Measurements from ENCODE around the gene CDH13.

The CDH13 gene

GRCh38 chr16:83302853-83303252, 676.1 kb downstream of the CDH13 start:
- peak; percentile 7; the same call in 1 of the 2 replicates for TF ChIP-seq CTCF (conservative IDR thresholded peaks at IDR 0.05; ENCODE audit: low read length)
- no peak for DNase-seq (ENCODE audit: low read depth)

DNA sequence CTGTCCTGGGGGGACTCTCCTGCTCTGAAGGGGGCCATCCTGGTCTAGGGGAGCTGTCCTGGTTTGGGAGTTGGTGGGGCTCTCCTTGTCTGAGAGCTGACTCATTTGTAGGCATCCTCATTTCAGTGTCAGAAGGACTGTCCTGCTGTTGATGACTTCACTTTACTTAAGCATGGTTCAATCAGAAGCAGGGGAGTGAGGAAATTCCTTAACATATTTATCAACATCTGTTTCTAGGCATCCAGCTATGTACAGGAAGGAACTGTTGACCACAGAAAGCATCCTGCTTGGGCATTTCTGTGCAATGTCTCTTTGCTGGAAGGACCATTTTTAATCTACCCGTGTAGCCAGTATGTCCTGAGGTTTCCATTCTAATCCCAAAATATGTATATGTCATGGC, 678.3 kb downstream of the CDH13 start:
- TF ChIP-seq CTCF (conservative IDR thresholded peaks at IDR 0.05; ENCODE audit: low read length), result no peak
- no peak overlapping the region for H3K4me3 ChIP-seq (ENCODE audit: low read length)
- peak; percentile 95 for DNase-seq (ENCODE audit: low read depth)

More at GRCh38 chr16:83302853-83303252, 676.1 kb downstream of the CDH13 start:
- H3K4me3 ChIP-seq (ENCODE audit: low read length), result no peak overlapping the region

- TF ChIP-seq CTCF (conservative IDR thresholded peaks at IDR 0.05; ENCODE audit: low read length), result no peak
- DNase-seq (ENCODE audit: low read depth), result no peak
- H3K4me3 ChIP-seq (ENCODE audit: low read length), result no peak overlapping the region
These were observed 680.3 kb downstream of the CDH13 start for GRCh38 chr16:83306961-83307593.

- TF ChIP-seq CTCF (conservative IDR thresholded peaks at IDR 0.05; ENCODE audit: low read length), result no peak
- H3K4me3 ChIP-seq (ENCODE audit: low read length), result no peak overlapping the region
- no peak for DNase-seq (ENCODE audit: low read depth)
These were observed 680.8 kb downstream of the CDH13 start for GRCh38 chr16:83307594-83307992.

GRCh38 chr16:83308414-83308813, 681.6 kb downstream of the CDH13 start:
- no peak overlapping the region for H3K4me3 ChIP-seq (ENCODE audit: low read length)
- no peak for TF ChIP-seq CTCF (conservative IDR thresholded peaks at IDR 0.05; ENCODE audit: low read length)
- DNase-seq (ENCODE audit: low read depth), result no peak

DNA sequence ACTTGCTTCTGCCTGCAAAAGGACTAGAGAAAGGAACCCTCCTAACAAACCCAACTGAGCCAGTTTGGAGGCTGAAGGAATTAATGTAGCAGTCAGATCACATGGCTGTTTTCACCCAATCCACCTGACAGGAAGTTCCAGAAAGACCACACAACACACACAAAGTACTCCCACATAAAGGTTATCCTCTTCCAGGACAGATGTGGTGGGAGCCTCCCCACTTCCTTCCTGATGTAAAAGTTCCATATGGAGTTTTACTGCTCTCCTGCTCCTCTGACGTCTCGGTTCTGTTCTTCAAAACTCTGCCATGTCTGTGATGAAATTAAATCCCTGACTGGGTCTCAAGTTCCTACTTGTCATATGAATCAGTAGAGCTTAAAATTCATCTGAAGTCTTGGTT, 684.0 kb downstream of the CDH13 start:
- no peak for TF ChIP-seq CTCF (conservative IDR thresholded peaks at IDR 0.05; ENCODE audit: low read length)
- no peak overlapping the region for H3K4me3 ChIP-seq (ENCODE audit: low read length)
- no peak for DNase-seq (ENCODE audit: low read depth)

GRCh38 chr16:83312015-83312717, 685.4 kb downstream of the CDH13 start:
- DNase-seq (ENCODE audit: low read depth), result peak; percentile 18
- no peak overlapping the region for H3K4me3 ChIP-seq (ENCODE audit: low read length)
- TF ChIP-seq CTCF (conservative IDR thresholded peaks at IDR 0.05; ENCODE audit: low read length), result no peak
